HG02763 (cell line): Measurements from ENCODE around the gene CALR.
"Not testable (repeated sequence)": the region's sequence is repeated elsewhere in the genome, so short reads cannot be mapped to it uniquely, and the experiment has no call there.

Experiments used
- ATAC-seq: cut with Tn5 transposase; IDR thresholded peaks from one replicate; pipeline ENCODE4 v1.9.1; 2021; ENCODE audit warnings: mild to moderate bottlenecking, moderate library complexity; ENCODE audit not compliant: unreplicated experiment

The CALR gene

DNA sequence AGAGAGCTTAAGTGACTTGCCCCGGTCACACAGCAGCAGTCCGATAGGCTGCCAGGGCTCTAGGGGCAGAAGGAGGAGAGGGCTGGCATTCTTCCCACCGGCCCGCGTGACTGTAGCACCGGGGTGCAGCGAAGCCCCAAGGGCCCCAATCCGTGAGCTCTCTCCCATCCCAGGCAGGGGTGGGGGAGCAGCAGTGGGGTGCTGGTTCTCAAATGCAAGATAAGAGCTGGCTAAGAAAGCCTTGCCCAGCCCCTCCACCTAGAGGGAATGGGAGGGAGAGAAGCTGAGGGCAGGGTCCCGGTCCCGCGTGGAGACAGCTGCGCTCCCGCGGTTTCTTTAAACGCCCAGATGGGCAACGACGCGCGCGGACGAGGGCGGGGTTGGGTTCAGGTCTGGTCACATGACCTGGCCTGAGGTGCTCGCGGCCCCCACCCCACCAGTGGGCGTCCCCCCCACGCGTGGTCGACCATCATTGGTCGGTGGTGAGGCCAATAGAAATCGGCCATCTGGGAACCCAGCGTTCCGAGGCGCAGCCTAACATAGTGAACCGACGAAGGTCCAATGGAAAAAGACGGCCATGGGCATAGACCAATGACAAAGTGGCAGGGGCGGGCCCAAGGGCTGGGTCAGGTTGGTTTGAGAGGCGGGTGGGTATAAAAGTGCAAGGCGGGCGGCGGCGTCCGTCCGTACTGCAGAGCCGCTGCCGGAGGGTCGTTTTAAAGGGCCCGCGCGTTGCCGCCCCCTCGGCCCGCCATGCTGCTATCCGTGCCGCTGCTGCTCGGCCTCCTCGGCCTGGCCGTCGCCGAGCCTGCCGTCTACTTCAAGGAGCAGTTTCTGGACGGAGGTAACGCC, at the start of gene CALR:
CALR (plus strand) TSS at position 683 of the 852 bp plus-strand sequence; CDS start at position 754, 71 bp downstream.
- peak; percentile 85 for ATAC-seq

DNA sequence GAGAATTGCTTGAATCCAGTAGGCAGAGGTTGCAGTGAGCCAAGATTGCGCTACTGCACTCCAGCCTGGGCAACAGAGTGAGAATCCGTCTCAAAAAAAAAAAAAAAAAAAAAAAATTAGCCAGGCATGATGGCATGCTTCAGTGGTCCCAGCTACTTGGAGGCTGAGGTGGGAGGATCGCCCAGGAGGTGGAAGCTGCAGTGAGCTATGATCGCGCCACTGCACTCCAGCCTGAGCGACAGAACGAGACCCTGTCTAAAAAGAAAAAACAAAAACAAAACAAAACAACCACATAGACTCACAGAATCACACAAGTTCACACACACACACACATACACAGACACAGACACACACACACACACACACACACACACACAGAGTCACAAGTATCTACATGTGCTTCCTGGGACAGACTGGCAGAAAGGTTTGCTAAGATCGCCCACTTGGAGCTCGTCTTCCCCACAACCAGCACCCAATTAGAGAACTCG, 48.1 kb upstream of the CALR start:
- not testable (repeated sequence) for ATAC-seq

DNA sequence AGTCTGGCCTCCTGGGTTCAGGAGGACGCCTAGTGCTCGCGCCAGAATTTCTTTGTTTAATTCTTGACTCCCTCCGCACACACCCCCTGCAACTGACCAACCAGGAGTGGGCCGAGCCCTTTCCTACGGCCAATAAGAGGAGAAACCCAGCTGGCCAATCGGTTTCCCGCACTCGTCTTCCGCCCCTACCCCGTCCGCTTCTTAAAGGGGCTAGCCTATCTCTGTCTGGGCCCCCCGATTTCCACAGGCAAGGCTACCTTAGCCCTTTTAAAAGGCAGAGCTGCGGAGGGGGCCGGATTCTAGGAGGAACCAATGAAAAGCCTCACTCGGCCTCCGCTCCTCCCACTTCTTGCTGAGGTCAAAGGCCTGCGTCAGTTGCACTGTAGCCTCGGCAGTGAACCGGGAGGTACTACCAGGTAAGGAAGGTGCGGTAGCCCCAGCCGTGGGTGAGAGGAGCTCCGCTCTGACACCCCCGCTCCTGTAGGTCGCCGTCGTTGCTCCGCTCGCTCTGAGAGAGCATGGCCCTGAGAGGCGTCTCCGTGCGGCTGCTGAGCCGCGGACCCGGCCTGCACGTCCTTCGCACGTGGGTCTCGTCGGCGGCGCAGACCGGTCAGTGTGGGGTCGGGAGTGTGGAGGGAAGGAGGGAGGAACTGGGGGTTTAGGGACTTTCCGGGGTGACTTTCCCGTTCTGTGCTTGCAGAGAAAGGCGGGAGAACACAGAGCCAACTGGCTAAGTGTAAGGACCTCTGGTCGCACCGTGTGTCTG, 47.4 kb upstream of the CALR start, which contains the start of gene GCDH:
GCDH (plus strand) TSS at position 374 of the 766 bp plus-strand sequence; CDS start at position 519, 145 bp downstream.
- ATAC-seq: peak; percentile 95

DNA sequence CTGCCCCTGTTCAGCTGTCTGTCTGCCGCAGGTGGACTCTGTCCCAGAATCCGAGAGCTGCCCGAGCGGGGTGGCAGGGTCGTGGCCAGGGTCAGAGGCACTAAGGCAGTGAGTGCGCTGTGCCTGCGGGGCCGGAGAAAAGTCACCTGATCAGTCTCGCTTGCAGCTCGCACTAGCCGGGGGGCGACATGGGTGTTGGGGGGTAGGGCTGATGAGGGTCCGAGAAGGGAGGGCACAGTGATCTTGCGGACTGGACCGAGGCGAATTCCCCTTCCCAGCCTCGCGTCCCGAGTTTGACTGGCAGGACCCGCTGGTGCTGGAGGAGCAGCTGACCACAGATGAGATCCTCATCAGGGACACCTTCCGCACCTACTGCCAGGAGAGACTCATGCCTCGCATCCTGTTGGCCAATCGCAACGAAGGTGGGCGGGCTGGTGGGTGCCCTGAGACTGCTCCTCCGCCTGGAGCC, 46.8 kb upstream of the CALR start:
- ATAC-seq: no peak

DNA sequence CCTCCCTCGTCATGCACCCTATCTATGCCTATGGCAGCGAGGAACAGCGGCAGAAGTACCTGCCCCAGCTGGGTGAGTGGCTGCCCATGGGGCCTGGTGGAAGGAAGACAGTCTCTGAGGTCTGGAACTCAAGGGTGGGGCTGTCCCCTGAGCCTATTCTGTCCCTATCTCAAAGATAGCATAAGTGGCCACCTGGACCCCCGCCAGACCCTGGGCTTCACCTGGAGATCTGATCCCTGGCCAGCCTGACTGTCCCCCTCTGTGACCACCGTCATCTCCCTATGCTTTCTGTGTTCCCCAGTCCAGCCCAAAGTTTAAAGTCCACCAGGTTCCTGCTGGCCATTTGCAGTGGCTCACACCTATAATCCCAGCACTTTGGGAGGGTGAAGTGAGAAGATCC, 44.8 kb upstream of the CALR start:
- no peak for ATAC-seq

DNA sequence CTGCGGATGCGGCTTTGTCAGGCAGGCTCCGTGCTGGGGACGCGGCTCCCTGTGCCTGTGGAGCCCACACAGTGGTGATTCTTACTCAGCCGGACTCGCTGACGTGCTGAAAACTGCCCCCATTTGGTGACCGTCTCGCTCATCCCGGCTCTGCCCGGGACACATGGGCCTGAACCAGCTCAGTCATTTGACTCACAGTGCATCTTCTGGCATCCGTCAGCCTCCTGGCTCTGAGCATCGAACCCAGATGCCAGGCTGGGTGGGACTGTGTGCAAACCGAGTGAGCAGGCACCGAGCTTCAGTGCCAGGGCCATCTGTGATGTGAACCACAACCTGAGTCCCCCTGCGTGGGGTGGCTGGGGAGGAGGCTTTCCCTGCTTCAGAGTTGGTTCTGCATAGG, 41.9 kb upstream of the CALR start:
- no peak for ATAC-seq

DNA sequence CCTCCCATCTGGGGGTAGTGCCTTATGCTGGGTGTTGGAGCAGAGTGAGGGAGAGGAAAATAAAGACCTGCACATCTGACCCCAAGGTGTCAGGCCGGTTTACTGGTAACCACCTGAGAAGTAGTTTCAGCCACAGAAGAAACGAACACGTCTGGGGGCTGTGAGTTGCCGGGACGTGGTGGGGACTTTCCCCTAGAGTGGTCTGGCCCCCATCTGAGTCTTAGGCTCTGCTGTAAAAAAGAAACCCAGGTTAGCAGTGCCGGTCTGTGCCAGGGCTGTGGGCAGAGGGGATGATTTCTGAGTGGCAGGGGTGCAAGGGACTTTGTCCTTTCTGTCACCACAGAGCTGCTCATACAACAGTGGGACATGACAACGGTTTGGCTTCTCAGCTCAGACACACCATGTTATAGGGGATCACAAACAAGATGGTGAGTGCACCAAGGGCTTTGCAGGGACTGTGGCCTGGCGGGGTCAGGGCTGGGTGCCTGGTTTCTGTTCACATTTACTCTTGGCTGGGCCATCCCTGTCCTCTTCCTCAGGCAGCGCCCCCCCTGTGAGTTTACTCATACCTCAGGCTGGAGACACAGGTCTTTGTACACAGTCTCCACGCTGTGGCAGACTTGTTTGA, 38.4 kb upstream of the CALR start:
- peak; percentile 82 for ATAC-seq

DNA sequence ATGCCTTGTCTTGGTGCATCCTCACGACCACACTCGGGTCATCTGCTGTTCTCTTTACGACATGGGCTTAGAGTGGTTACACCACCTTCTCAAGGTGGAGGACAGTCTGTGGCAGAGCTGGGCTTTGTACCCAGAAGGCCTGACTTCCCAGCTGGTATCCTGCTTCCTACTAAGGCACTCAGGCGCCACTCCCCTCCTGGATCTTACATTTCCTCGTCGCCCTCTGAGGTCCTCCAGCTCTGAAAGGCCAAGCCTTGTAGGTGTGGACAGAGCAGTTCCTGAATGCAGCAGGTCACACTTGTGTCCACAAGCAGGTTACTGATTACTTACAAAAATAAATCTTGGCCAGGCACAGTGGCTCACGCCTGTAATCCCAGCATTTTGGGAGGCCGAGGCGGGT, 31.2 kb upstream of the CALR start:
- no peak for ATAC-seq

DNA sequence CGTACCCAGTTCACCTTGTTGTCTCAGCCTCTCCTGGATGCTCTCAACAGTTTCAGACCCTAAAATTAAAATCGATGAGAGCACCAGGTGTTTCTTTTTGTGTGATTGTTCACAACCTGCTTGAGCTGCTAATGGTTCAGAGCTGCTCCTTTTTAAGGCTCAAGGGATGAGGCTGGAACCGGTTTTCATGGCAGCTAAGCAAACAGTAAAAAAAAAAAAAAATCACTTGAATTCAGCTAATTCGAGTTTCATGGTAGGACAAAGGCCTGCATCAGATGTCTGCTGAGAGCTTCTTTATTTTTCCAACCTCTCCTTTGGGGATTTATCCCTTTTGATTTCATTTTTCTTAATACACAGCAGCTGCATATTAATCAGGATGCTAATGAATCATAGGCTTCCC, 25.8 kb upstream of the CALR start:
- ATAC-seq: no peak

DNA sequence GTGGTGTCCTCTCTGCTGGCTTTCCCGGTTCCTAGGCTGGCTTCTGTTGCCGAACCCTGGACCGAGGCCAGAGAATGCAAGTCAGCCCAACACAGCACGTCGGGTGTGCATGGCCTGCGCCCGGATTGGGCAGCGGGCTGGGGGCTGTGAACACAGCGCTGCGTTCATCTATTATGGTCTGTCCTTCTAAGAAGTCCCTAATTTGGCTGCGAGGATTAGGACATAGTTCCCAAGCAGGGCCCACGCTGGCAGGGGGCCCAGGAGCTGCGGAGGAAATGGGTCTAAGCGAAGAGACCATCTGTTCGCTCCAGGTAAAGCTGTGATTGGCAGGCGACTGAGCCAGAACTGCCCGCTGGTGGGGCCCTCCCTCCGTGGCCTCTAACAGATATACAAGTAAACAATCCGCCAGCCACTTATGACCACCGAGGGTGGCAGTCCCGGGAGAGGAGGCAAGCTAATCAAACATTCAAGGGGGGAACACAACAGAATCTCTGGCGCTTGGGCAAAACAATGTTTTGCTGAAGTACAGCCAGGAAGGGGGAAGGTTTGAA, 25.3 kb upstream of the CALR start:
- no peak for ATAC-seq

DNA sequence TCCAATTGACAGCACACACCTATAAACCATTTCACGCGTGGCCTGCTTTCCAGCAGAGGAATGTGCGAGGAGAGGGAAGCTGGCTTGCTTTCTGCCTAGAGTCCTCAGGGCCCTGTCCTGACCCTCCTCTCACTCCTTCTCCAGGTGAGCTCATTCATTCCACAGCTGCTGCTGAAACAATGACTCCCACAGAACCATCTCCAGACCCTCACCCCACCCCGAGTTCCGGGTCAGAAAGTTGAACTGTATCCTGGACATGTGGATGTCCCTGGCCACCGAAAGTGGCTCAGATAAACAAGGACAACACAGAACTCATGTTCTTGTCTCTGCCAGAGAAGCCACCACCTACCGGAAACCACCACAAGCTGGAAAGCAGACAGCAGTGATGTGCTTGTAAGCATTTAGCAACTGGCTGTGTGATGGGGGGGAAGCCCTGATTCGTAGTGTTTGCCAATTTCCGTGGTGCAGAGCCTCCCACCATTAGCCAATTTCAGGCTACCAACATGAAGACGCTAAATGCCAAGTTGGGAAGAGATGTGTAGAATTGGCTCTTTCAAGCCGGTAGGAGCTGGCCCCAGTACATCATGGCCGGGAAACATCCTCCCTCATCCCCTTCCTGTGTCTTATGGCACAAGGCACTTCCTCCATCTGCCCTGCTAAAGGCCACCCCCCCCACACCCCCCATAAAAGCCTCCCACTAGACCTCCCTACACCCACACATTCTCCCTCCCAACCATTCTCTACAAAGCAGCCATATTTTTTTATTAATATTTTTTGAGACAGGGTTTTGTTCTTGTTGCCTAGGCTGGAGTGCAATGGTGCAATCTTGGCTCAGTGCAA, 24.3 kb upstream of the CALR start:
- no peak for ATAC-seq

DNA sequence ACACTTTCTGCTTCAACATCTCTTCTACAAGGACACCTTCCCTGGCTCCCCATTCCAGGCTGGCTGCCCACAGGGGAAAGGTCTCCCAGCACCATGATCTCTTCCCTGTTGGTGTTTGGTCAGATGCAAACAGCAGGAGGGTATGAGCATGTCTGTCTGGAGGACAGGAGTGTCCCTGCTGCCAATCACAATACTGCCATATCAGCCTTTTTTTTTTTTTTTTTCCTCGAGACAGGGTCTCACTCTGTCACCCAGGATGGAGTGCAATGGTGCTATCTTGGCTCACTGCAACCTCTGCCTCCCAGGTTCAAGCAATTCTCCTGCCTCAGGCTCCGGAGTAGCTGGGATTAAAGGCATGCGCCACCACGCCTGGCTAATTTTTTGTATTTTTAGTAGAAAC, 22.5 kb upstream of the CALR start:
- ATAC-seq: not testable (repeated sequence)

DNA sequence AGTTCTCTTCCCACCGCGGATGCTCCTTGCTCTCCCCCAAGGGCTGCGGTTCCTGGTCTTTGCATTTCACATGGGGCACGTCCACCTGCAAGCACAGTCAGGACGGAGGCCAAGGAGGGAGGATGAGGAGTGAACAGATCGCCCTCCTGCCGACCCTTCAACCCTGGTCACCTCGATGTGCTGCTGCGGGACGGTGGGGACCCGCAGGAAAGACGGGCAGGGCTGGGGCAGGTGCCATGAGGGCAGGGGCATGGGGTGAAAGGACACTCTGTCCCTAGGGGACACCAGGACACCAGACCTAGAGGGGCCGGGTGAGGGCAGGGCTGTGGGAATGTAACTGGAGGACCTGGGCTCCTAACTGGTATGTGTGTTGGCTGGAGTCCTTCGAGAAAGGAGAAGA, 20.2 kb upstream of the CALR start:
- no peak for ATAC-seq

DNA sequence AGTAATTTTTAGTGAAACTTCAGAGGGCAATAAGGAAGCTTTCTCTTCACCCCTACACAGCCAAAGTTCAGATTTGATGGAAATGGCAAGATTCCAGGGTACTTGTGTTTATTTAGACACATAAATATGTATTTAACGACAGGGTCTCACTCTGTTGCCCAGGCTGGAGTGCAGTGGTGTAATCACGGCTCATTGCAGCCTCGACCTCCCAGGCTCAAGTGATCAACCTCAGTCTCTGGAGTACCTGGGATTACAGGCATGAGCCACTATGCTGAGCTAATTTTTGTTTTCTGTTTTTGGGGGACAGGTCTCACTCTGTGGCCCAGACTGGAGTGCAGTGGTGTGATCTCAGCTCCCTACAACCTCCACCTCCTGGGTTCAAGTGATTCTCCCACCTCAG, 17.4 kb upstream of the CALR start:
- ATAC-seq: no peak

DNA sequence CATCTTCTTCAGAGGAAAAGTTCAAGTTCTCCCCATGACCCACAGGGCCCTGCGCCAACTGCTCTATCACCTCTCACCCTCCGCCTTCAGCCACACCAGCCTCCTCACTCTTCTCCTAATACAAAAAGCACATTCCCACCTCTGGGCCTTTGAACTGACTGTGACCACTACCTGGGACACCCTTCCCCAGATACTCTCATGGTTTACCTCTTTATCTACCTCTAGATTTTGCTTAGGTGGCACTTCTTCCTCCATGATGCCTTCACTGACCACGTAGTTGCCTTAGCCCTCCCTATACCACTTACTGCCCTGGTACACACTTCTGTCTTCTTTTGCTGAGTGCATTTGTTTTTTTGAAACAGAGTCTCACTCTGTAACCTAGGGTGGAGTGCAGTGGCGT, 15.4 kb upstream of the CALR start:
- ATAC-seq: no peak

DNA sequence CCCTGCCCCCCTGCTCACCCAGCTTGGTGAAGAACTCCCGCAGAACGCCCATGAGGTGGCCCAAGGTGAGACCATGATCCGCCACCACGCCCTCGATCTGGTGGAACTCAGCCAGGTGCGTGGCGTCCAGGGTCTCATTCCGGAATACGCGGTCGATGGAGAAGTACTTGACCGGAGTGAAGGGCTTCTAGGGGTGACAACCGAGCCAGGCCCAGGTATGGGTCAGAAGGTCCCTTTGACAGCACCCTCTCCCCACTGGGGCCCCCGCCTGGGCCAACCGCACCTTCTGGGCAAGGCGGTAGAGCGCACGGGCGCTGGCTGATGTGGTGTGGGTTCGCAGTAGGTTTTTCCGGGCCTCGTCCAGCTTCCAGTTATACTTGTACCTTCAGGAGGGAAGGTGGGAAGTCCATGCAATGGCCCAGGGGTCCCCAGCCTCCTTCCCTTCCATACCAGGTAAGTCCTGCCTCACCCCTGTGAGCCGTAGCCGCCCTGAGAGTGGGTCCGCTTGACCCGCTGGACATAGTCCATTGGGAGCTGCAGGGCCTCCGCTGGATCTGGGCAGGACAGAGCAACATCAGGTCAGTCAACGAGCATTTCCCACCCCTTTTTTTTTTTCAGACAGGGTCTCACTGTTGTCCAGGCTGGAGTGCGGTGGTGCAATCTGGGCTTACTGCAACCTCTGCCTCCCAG, 13.6 kb upstream of the CALR start:
- no peak for ATAC-seq

DNA sequence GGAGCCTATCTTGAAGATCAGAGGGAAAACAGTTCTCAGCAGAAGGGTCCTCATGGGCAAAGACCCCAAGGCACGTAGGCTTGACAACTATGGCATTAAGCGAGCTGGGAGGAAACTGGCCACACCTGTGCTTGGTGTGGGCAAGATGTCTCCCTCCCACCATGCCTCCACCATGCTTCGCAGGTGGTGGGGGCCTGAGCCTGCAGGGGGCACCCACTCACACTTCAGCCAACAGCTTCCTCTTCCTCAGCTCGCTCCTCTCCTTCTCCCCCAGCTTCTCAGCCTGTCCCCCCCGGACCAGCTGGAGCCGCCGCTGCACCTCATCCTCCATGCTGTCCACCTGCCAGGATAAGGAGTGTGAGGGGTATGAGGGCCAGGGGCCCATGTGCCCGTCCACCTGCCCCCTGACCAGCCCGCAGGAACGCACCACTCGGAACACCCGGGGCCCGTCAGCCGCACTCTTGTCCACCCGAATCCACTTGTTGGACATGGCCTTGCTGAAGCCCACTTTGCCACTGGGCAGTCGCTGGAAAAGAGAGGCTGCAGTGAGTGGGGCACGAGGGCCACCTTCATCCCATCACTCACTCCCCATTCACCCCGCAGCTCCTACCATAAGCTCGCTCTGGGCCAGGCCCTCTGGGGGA, 8.3 kb upstream of the CALR start:
- no peak for ATAC-seq

DNA sequence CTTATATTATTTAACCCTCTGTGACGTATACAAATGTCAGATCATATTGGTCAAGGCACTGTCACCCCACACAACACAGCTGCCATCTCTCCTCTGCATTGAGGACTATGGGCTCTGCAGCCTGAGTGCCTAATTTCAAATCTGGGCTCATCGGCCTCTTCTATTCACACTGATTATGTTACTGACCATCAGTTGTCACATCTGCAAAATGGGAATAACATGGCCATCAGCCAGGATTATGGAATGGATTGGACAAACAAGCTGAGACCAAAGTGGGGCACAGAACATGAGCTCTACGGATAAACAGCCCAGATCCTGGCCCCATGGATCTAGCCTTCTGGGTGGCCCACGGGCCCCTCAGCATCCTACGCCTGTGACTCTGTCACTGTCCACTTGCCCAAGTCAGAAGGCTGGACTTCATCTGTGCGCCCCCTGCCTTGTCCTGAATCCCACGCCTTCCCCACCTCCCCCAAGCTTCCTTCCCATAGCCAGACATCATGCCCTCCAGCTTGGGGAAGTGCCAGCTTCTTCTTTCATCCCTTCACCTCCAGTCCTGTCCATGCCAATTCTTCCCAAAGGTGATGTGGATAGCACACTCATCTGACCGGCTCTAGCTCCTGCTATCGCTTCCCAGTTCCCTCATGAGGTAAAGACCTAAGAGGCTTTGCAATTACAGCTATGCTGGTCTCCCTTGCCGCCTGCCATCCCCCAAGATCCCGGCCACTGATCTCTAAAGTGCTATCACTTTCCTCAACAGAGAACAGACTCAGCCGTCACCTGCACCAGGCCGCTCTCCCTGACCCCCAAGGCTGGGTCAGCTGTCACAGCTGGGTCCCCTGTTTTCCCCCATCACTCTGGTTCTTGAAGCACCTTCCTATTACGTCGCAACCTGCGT, 5.8 kb upstream of the CALR start:
- no peak for ATAC-seq
